K562 (cell line): Measurements from ENCODE around the gene GPR153. TPM values are rescaled to one million over a fixed set of nuclear protein-coding genes. Genes with fewer than 3 reads are reported as not detected.

Source experiments
- ZNF12 ChIP-seq: sonication (generic); formaldehyde crosslinking; IDR thresholded peaks from 2 replicates; pipeline ENCODE4 v1.4.0; 2020; ENCODE audit warnings: mild to moderate bottlenecking, missing genetic modification reagents
- polyA plus RNA-seq, 8 experiments: library from polyadenylated mRNA; depleted of rRNA in 4 of 8; stranded (reverse) in 5 of 8; unstranded in 3 of 8; fragments of >200 nt; fragmentation: Nextera tagmentation in 2 of 8; fragmentation: Illumina TruSeq in 1 of 8; extraction: Ambion mirVana in 2 of 8; extraction: Trizol in 1 of 8; gene quantifications; 2 replicates each; pipeline versions ENCODE4 v1.2.1 to v1.2.3, GENCODE V29; 2011 to 2014; ENCODE audit warnings: inconsistent platforms in 1 of 8, missing spikeins in 1 of 8
- total RNA-seq, 7 experiments: library from RNA; depleted of rRNA in 6 of 7; stranded (reverse); fragments of >200 nt in 6 of 7; fragmentation: Illumina TruSeq in 2 of 7; extraction: Trizol in 2 of 7; gene quantifications; 2 replicates each; pipeline versions ENCODE4 v1.2.1 to v1.2.3, GENCODE V29; 2011 to 2021; ENCODE audit warnings: low replicate concordance in 1 of 7
- TF ChIP-seq, protein P1 (sequence below): fragments of 200-600 bp; sonication (generic); IDR thresholded peaks from one replicate; pipeline ENCODE4 v1.6.1; 2012; ENCODE audit warnings: mild to moderate bottlenecking, low read depth, low read length, inconsistent platforms
- TF ChIP-seq, protein P2 (sequence below), 2 experiments: fragments of 450-650 bp; formaldehyde crosslinking in 1 of 2; IDR thresholded peaks; 2 replicates each; pipeline versions ENCODE4 v1.4.0 to v1.6.1; 2014 to 2020; ENCODE audit warnings: mild to moderate bottlenecking in 2 of 2, borderline replicate concordance in 1 of 2, low read depth in 1 of 2

The GPR153 gene
- total and polyA plus RNA-seq, 9 of the 15 experiments (the other 6 are each of a cell fraction or from before 2014, with no cell fraction given) = 0.01 to 1.5 (median 0.51) TPM

DNA sequence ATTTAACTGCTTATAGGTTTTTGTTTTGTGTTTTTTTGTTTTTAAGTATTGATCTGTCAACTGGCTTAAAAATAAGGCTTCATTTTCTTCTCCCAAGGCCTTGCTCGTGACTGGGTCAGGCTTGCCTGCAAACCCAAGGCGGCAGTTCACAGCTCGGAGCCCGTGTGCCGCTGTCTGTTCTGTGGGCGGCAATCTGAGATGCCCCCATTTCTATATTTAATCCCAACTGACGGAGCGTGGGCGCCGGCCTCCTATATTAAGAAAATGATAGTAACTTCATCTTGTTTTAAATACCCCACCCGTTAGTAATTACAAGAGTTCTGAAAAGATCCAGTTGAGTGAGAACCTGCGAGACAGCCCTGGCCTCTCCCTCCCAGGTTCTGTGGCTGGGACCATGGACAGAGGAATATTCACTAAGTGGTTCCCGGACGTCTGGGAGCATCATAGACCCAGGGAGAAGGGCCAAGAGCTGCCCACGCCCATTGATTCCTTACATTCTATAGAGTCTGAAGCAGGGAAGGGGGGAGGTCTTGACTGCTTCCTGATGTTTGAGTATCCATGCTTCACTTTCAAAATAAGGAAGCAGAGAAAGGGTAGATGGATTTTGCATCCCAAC is 42.6 kb upstream of the GPR153 start (continued):
- TF ChIP-seq, protein P1, sequence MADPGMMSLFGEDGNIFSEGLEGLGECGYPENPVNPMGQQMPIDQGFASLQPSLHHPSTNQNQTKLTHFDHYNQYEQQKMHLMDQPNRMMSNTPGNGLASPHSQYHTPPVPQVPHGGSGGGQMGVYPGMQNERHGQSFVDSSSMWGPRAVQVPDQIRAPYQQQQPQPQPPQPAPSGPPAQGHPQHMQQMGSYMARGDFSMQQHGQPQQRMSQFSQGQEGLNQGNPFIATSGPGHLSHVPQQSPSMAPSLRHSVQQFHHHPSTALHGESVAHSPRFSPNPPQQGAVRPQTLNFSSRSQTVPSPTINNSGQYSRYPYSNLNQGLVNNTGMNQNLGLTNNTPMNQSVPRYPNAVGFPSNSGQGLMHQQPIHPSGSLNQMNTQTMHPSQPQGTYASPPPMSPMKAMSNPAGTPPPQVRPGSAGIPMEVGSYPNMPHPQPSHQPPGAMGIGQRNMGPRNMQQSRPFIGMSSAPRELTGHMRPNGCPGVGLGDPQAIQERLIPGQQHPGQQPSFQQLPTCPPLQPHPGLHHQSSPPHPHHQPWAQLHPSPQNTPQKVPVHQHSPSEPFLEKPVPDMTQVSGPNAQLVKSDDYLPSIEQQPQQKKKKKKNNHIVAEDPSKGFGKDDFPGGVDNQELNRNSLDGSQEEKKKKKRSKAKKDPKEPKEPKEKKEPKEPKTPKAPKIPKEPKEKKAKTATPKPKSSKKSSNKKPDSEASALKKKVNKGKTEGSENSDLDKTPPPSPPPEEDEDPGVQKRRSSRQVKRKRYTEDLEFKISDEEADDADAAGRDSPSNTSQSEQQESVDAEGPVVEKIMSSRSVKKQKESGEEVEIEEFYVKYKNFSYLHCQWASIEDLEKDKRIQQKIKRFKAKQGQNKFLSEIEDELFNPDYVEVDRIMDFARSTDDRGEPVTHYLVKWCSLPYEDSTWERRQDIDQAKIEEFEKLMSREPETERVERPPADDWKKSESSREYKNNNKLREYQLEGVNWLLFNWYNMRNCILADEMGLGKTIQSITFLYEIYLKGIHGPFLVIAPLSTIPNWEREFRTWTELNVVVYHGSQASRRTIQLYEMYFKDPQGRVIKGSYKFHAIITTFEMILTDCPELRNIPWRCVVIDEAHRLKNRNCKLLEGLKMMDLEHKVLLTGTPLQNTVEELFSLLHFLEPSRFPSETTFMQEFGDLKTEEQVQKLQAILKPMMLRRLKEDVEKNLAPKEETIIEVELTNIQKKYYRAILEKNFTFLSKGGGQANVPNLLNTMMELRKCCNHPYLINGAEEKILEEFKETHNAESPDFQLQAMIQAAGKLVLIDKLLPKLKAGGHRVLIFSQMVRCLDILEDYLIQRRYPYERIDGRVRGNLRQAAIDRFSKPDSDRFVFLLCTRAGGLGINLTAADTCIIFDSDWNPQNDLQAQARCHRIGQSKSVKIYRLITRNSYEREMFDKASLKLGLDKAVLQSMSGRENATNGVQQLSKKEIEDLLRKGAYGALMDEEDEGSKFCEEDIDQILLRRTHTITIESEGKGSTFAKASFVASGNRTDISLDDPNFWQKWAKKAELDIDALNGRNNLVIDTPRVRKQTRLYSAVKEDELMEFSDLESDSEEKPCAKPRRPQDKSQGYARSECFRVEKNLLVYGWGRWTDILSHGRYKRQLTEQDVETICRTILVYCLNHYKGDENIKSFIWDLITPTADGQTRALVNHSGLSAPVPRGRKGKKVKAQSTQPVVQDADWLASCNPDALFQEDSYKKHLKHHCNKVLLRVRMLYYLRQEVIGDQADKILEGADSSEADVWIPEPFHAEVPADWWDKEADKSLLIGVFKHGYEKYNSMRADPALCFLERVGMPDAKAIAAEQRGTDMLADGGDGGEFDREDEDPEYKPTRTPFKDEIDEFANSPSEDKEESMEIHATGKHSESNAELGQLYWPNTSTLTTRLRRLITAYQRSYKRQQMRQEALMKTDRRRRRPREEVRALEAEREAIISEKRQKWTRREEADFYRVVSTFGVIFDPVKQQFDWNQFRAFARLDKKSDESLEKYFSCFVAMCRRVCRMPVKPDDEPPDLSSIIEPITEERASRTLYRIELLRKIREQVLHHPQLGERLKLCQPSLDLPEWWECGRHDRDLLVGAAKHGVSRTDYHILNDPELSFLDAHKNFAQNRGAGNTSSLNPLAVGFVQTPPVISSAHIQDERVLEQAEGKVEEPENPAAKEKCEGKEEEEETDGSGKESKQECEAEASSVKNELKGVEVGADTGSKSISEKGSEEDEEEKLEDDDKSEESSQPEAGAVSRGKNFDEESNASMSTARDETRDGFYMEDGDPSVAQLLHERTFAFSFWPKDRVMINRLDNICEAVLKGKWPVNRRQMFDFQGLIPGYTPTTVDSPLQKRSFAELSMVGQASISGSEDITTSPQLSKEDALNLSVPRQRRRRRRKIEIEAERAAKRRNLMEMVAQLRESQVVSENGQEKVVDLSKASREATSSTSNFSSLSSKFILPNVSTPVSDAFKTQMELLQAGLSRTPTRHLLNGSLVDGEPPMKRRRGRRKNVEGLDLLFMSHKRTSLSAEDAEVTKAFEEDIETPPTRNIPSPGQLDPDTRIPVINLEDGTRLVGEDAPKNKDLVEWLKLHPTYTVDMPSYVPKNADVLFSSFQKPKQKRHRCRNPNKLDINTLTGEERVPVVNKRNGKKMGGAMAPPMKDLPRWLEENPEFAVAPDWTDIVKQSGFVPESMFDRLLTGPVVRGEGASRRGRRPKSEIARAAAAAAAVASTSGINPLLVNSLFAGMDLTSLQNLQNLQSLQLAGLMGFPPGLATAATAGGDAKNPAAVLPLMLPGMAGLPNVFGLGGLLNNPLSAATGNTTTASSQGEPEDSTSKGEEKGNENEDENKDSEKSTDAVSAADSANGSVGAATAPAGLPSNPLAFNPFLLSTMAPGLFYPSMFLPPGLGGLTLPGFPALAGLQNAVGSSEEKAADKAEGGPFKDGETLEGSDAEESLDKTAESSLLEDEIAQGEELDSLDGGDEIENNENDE = no peak
- TF ChIP-seq ZNF12 (CRISPR knock-in tag) = no peak
- TF ChIP-seq, protein P2, sequence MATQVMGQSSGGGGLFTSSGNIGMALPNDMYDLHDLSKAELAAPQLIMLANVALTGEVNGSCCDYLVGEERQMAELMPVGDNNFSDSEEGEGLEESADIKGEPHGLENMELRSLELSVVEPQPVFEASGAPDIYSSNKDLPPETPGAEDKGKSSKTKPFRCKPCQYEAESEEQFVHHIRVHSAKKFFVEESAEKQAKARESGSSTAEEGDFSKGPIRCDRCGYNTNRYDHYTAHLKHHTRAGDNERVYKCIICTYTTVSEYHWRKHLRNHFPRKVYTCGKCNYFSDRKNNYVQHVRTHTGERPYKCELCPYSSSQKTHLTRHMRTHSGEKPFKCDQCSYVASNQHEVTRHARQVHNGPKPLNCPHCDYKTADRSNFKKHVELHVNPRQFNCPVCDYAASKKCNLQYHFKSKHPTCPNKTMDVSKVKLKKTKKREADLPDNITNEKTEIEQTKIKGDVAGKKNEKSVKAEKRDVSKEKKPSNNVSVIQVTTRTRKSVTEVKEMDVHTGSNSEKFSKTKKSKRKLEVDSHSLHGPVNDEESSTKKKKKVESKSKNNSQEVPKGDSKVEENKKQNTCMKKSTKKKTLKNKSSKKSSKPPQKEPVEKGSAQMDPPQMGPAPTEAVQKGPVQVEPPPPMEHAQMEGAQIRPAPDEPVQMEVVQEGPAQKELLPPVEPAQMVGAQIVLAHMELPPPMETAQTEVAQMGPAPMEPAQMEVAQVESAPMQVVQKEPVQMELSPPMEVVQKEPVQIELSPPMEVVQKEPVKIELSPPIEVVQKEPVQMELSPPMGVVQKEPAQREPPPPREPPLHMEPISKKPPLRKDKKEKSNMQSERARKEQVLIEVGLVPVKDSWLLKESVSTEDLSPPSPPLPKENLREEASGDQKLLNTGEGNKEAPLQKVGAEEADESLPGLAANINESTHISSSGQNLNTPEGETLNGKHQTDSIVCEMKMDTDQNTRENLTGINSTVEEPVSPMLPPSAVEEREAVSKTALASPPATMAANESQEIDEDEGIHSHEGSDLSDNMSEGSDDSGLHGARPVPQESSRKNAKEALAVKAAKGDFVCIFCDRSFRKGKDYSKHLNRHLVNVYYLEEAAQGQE (IDR thresholded peaks at IDR 0.05; ENCODE audit: borderline replicate concordance) = peak; percentile 19; the same call in 1 of the 2 replicates
- TF ChIP-seq, protein P2 (CRISPR knock-in tag; IDR thresholded peaks at IDR 0.05; ENCODE audit: low read depth) = no peak
- TF ChIP-seq, all 486 proteins: peak for 1
